NCI-H82 (cell line): ENCODE measurements around the gene FNDC7.
"Not testable (repeated sequence)": the region's sequence is repeated elsewhere in the genome, so short reads cannot be mapped to it uniquely, and the experiment has no call there.

Experiments used
- DNase-seq: peaks from one replicate; lab custom pipeline; 2025; lab: John Stamatoyannopoulos, UW

The FNDC7 gene, protein sequence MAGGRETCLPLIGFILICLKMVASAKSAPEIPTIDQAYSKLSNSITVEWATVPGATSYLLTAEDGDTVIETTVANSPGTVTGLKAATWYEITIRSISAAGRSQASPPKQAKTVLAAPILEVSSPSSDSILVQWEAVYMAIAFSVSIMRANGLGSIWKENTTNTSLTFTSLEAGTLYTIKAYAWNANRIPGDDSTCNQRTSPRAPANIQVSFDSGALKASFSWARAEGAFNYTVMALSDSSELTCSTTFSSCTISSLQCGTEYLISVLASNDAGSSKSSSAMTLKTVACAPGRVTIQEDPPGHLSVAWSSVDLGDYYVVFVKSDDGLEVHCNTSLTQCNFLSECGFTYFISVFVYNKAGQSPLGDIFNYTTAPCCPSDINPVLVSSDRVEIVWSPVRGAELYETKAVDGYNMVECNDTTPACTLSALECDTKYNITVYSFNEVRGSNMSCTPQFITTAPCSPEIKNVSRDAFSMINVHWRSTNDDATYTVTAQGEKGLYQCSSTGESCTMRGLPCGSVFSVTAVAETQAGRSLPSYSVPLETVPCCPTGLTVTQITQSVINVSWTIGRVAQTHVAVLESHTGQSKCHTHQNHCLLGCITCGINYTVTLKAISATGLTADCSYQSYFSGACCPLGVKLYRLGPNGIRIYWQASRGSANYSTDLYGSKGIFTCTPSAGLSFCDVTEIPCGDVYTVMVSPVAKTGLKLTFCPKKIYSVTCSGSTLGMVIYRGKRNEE

GRCh38 chr1:108712606-108713150 lies at the start of gene FNDC7:
TSS of gene FNDC7 (plus strand) at chr1:108712908. CDS start at chr1:108712934, 26 bp downstream.
- DNase-seq, result peak; percentile 18

GRCh38 chr1:108663074-108663473 lies 49.6 kb upstream of the FNDC7 start:
- DNase-seq, result peak; percentile 36

DNA sequence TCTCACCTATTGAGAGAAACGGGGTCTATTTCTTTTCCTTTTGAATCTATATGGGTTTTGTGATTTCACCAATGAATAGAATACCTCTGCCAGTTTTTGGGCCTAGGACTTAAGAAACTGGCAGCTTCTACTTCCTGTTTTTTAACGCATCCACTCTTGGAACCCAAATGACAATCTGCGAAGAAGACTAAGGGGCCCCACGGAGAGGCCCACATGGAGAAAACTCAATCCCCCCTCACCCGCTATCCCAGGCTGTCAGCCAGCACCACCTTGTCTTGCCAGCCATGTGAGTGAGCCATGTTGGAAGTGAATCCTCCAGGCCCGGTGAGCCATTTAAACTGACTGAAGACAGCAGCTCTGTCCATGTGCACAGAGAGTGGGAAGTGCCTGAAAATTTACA lies 48.2 kb upstream of the FNDC7 start:
- DNase-seq, result no peak

- peak; percentile 5 for DNase-seq
These were observed 47.6 kb upstream of the FNDC7 start for GRCh38 chr1:108665067-108665466.

DNA sequence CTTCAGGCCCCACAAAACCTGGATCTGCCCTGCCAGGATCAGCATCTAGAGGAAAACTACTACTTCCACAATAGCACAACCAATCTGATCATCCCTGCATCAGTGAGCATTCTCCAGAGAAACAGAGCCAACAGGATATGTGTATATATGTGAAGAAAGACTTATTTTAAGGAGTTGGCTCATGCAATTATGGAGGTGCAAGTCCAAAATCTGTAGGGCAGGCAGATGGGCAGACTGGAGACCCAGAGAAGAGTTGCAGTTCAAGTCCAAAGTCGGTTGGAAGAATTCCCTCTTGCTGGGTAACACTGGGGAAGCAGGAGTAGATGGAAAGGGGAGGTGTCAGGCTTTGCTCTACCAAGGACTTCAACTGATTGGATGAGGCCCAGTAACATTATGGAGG lies 46.9 kb upstream of the FNDC7 start:
- DNase-seq, result no peak

DNA sequence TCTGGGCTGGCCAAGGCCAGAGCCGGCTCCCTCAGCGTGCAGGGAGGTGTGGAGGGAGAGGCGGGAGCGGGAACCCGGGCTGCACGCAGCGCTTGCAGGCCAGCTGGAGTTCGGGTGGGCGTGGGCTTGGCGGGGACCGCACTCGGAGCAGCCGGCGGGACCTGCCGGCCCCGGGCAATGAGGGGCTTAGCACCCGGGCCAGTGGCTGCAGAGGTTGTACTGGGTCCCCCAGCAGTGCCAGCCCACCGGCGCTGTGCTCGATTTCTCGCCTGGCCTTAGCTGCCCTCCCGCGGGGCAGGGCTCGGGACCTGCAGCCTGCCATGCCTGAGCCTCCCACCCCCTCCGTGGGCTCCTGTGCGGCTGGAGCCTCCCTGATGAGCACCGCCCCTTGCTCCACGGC lies 45.3 kb upstream of the FNDC7 start:
- not testable (repeated sequence) for DNase-seq

DNA sequence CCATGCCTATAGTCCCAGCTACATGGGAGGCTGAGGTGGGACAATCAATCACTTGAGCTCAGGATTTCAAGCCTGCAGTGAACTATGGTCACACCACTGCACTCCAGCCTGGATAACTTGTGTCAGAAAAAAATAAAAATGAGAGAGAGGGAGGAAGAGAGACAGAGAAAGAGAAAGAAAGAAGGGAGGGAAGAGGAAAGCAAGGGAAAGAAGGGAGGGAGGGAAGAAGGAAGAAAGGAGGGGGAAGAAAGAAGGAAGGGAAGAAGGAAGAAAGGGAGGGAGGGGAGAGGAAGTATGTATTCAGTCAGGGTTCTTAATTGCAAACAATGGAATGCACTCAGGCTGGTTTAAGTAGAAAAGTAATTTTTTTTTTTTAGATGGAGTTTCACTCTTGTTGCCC lies 43.9 kb upstream of the FNDC7 start:
- no peak for DNase-seq

DNA sequence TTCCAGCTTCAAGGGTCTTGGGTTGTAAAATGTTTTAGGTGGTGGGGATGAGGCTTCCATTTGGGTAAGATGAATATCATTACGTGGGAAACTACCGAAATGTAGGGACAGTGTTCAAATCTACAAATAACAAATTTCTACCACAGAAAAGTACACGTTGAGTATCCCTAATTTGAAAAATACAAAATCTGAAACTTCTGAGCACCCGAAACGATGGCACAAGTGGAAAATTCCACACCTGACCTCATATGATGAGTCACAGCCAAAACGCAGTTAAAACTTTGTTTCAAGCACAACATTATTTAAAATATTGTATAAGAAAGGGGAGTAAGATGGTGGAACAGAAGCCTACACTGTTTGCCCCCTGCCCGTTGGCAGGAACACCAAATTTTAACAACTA lies 43.0 kb upstream of the FNDC7 start:
- no peak for DNase-seq

- DNase-seq, result no peak
These were observed 42.5 kb upstream of the FNDC7 start for GRCh38 chr1:108670131-108670773.

- DNase-seq, result no peak
These were observed 41.6 kb upstream of the FNDC7 start for GRCh38 chr1:108671143-108671542.

DNA sequence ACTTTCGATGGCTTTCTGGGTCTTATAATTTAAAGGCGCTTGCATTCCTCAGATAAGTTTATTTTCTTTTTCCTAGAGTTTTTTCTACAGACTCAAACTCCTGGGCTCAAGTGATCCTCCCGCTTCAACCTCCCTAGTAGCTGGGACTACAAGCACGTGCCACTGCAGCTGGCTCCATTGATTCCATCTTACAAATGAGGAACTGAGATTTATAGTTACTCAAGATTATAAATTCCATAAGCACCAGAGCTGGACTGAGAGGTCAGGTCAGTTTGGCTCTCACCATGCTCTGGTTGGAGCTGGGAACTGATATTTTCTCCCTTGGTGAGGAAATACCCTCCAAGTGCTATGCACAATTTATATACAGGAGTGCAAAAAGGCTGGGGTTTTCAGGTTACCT lies 34.0 kb upstream of the FNDC7 start:
- no peak for DNase-seq

DNA sequence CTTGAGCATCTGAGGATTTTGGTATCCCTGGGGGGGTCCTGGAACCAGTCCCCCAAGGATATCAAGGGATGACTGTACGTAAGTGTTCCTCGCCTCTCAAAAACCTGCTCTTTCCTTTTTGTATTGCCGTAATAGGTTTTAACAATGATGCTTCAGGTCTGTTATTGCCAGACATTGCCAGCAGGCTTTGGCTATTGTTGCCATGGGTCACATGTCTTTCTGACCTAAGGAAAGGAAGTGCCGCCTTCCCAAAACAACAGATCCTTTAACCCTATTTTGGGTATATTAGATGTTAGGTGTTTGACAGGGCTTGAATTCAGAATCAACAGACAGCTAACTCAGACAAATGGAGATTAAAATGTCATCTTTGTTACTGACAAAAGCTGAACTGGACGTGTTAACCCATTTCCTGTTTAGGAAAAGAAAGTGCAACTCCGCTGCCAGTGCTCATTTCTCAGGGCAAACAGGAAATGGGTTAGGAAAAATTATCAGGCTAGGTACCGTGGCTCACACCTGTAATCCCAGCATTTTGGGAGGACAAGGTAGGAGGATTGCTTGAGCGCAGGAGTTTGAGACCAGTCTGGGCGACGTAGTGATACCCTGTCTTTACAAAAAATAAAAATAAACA lies 33.0 kb upstream of the FNDC7 start:
- DNase-seq, result no peak

DNA sequence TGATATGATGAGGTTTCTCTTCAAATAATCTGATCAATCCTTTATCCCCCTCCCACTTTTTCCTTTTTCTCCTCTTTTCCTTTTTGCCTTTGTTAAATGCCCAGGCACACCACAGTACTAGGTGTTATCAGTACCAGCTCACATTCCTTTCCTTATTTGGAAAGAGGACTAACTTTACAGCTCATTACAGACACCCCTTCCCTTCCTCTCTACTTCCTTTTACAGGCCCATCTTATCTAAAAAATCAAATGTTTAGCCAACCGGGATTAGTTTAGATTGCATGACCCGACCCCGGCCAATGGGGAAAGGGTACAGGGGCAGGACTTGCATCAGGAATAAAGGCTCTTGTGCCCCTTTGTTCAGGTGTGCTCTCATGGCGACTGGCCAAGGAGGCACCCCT lies 31.0 kb upstream of the FNDC7 start:
- DNase-seq, result not testable (repeated sequence)

DNA sequence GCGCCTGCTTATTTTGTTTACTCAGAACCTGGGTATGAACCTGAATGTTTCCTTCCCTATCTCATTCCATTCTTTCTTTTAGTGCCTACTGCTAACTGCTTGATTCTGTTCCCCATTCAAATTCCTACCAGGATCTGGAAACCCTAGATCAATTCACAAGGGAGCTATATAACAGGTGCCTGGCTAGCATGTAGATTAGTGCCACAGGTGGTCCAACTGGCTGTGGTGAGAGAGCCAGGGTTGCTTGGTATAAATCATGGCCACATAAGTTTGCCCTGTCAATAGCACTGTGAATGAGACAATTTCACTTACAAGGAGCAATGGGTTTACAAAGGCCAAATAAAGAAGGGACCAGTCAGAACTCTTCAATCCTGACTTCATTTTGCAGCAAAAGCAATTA lies 27.2 kb upstream of the FNDC7 start:
- peak; percentile 53 for DNase-seq

DNA sequence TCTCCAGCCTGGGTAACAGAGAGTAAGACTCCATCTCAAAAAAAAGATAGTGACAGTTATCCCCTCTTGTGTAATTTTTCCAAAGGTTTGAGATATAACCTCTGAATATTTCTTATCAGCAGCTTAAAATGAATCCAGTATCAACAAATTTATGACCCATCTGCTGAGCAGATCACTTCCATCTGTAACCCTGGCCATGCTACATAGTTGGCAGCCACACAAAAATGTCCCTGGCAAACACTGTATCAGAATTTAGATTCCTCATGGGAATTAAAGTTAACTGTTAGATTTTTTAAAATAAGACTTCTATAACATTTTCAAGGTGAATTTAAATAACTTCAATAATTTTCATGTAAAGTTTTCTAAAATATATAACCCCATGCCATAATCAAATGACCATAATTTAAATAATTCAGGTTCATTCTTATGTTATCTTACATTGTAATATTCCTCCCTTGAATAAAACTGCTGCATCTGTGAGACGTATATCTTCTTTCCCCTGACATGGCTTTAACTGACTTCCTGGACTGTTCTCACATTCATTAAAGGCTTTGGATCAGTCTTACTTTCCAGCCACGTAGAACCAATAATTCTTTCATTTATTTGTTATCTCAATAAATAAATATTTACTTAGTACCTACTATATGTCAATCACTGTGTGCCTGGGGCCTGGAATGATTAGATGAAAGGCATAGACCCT lies 25.9 kb upstream of the FNDC7 start:
- no peak for DNase-seq

DNA sequence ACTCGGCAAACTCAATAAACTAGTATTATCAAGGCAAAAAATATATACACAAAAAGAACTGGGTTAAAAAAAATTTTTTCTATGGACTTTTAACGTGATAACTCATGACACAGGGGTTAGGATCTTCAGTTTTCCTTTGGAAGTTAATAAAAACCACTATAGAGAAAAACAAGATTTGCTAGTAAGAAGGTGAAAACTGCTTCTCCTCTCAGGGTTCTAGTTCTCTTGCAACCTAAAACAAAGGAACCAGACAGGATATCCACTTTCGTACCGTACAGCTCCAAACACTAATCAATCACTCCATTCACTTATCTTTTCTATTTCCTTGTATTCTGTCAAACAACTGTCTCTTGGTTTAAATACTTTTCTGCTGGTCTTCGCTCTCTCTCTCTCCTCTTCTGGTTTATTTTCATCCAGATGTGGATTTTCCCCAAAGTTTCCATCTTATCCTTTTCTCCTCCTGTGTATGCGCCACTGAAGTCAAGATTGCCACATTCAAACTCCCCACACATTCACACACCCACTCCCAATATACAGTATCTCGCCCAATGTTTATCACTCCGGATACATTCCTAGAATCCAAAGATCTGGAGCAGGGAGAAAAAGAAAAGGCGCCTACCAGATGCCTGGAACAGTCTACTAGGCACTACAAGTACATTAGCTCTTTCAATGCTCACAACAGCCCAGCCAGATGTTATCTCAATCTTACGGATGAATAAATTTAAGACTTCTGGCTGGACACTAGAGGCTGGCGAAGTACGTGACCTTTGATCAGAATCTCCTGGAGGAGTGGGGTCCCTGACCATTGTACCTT lies 21.4 kb upstream of the FNDC7 start:
- DNase-seq, result no peak

DNA sequence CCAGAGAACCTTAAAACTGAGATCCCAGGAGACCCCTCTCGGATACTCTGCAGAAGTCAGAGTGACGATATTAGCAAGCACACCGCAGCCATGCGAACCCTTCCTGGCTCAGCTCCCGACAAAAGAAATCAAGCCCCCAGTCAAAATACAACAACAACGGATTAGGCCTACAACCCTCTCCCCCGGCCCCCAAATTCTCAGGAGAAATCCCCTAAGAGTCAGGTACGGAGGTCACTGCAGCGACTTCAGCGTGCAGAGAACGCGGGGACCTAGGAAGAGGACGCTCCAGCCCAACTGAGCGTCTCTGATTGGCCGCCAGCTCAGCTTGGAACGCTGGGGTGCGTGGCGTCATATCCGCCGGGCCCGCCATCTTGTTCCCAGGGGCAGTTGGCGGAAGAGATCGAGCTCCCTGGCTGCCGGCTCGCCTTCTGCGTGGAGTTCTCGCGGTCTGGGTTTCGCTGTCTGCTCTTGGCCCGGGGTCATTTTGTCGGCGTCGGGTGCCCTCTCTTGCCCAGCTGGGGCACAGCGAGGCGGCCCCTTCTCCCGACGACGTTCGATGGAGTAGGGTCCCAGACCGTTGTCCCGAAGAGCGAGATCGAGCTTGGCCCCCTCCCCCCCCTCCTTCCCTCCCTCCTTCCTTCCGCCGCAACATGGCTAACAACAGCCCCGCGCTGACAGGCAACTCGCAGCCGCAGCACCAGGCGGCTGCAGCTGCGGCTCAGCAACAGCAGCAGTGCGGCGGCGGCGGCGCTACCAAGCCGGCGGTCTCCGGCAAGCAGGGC lies 20.6 kb upstream of the FNDC7 start, which contains the start of gene PRPF38B:
TSS of gene PRPF38B (plus strand) at position 369 of the 782 bp plus-strand sequence. CDS start at position 651, 282 bp downstream.
- peak; percentile 97 for DNase-seq

- DNase-seq, result peak; percentile 81
These were observed 19.7 kb upstream of the FNDC7 start for GRCh38 chr1:108692724-108693655.

DNA sequence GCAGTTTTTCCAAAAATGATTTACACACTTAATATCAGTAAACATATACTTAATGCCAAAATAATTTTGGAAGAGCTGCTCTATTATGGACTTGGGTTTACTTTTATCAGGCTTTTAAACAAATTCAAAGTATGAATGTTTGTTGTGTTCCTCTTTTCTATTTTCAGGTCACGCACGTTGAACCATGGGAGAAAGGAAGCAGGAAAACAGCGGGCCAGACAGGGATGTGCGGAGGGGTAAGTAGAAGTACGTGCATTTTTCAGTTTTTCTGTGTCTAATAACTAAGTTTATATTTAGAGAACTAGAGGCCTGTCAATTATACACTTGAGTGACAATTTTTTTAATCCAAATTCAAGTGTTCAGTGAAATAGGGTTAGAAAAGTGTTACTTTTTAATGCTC lies 17.2 kb upstream of the FNDC7 start:
- DNase-seq, result no peak
